Stimulated activated effector memory CD8-positive, alpha-beta T cell treated with anti-CD3 and anti-CD28 coated beads, Interleukin-12 subunit alpha, Interleukin-12 subunit beta, amount 100 ng/mL, for 72 hours (primary cell): ENCODE data around the gene ADRM1.
A peak's percentile ranks its signal among the peaks of the same experiment; 100 is the strongest.

ENCODE experiments used
- ATAC-seq: fragments of 150-1000 bp; cut with Tn5 transposase; 2 replicates; pipeline ENCODE4 v1.10.0; 2021
- DNase-seq, 2 donors: peaks; one replicate each; pipeline ENCODE4 v3.0.0; 2021 to 2022; ENCODE audit warnings: low spot score in 2 of 2
- H3K27ac Mint-ChIP-seq: one replicate; pipeline ENCODE4 v1.8.0; 2022; ENCODE audit warnings: mild to moderate bottlenecking, mixed read lengths
- H3K36me3 Mint-ChIP-seq: one replicate; pipeline ENCODE4 v1.8.0; 2022; ENCODE audit warnings: mild to moderate bottlenecking, mixed read lengths
- H3K4me1 Mint-ChIP-seq: one replicate; pipeline ENCODE4 v1.8.0; 2022; ENCODE audit warnings: mixed read lengths
- H3K4me3 Mint-ChIP-seq: one replicate; pipeline ENCODE4 v1.8.0; 2022; ENCODE audit warnings: mild to moderate bottlenecking, mixed read lengths
- H3K9me3 Mint-ChIP-seq: one replicate; pipeline ENCODE4 v1.8.0; 2022; ENCODE audit warnings: mixed read lengths

Gene ADRM1

GRCh38 chr20:62302341-62303061, at the start of gene ADRM1:
TSS of gene ADRM1 (plus strand) at chr20:62302997. CDS start at chr20:62303569, 572 bp downstream.
- H3K36me3 Mint-ChIP-seq = peaks cover 54% of the 10 kb centered on the region
- DNase-seq = peak; percentile 98
- H3K4me3 Mint-ChIP-seq = peak within 1 kb of the TSS; percentile 92
- peaks cover 43% of the 10 kb centered on the region for H3K4me1 Mint-ChIP-seq
- no peaks in the 10 kb centered on the region for H3K9me3 Mint-ChIP-seq
- ATAC-seq = peak; percentile 91
- H3K27ac Mint-ChIP-seq = peak within 1 kb of the TSS; percentile 99

- no peak for DNase-seq
- no peak for ATAC-seq
- H3K36me3 Mint-ChIP-seq = peaks cover 20% of the 10 kb centered on the region
- H3K27ac Mint-ChIP-seq = peak overlapping the region; percentile 21
- H3K9me3 Mint-ChIP-seq = no peaks in the 10 kb centered on the region
- H3K4me1 Mint-ChIP-seq = peaks cover 29% of the 10 kb centered on the region
- no peak overlapping the region for H3K4me3 Mint-ChIP-seq
These were observed 49.4 kb upstream of the ADRM1 start for GRCh38 chr20:62253398-62253797.

- H3K27ac Mint-ChIP-seq = peak overlapping the region; percentile 17
- H3K4me3 Mint-ChIP-seq = no peak overlapping the region
- peaks cover 29% of the 10 kb centered on the region for H3K4me1 Mint-ChIP-seq
- peaks cover 20% of the 10 kb centered on the region for H3K36me3 Mint-ChIP-seq
- H3K9me3 Mint-ChIP-seq = no peaks in the 10 kb centered on the region
- ATAC-seq (no peak), DNase-seq (no peak)
These were observed 48.6 kb upstream of the ADRM1 start for GRCh38 chr20:62254021-62254724.

GRCh38 chr20:62255976-62256375, 46.8 kb upstream of the ADRM1 start:
- peaks cover 38% of the 10 kb centered on the region for H3K36me3 Mint-ChIP-seq
- ATAC-seq (no peak), DNase-seq (no peak)
- H3K4me3 Mint-ChIP-seq = no peak overlapping the region
- no peaks in the 10 kb centered on the region for H3K9me3 Mint-ChIP-seq
- H3K27ac Mint-ChIP-seq = peak overlapping the region; percentile 36
- peaks cover 21% of the 10 kb centered on the region for H3K4me1 Mint-ChIP-seq

GRCh38 chr20:62258499-62259293, 44.1 kb upstream of the ADRM1 start:
- ATAC-seq (no peak), DNase-seq (no peak)
- H3K27ac Mint-ChIP-seq = no peak overlapping the region
- H3K4me1 Mint-ChIP-seq = peaks cover 6% of the 10 kb centered on the region
- H3K36me3 Mint-ChIP-seq = peaks cover 57% of the 10 kb centered on the region
- no peak overlapping the region for H3K4me3 Mint-ChIP-seq
- no peaks in the 10 kb centered on the region for H3K9me3 Mint-ChIP-seq

GRCh38 chr20:62259294-62259565, 43.6 kb upstream of the ADRM1 start:
- no peak overlapping the region for H3K4me3 Mint-ChIP-seq
- no peak overlapping the region for H3K27ac Mint-ChIP-seq
- DNase-seq (no peak), ATAC-seq (no peak)
- peaks cover 2% of the 10 kb centered on the region for H3K4me1 Mint-ChIP-seq
- peaks cover 61% of the 10 kb centered on the region for H3K36me3 Mint-ChIP-seq
- H3K9me3 Mint-ChIP-seq = no peaks in the 10 kb centered on the region

GRCh38 chr20:62262064-62262463, 40.7 kb upstream of the ADRM1 start:
- DNase-seq = no peak
- H3K4me3 Mint-ChIP-seq = no peak overlapping the region
- H3K9me3 Mint-ChIP-seq = no peaks in the 10 kb centered on the region
- H3K4me1 Mint-ChIP-seq = no peaks in the 10 kb centered on the region
- H3K36me3 Mint-ChIP-seq = peaks cover 64% of the 10 kb centered on the region
- no peak overlapping the region for H3K27ac Mint-ChIP-seq
- no peak for ATAC-seq

- Mint-ChIP-seq H3K4me1 (no peaks in the 10 kb centered on the region), H3K27ac (no peak overlapping the region), H3K4me3 (no peak overlapping the region), H3K9me3 (no peaks in the 10 kb centered on the region), H3K36me3 (peaks cover 59% of the 10 kb centered on the region)
- ATAC-seq (no peak), DNase-seq (no peak)
These were observed 39.4 kb upstream of the ADRM1 start for GRCh38 chr20:62263396-62263795.

- ATAC-seq = no peak
- H3K9me3 Mint-ChIP-seq = no peaks in the 10 kb centered on the region
- H3K4me1 Mint-ChIP-seq = no peaks in the 10 kb centered on the region
- H3K36me3 Mint-ChIP-seq = peaks cover 56% of the 10 kb centered on the region
- H3K4me3 Mint-ChIP-seq = no peak overlapping the region
- no peak overlapping the region for H3K27ac Mint-ChIP-seq
- no peak for DNase-seq
These were observed 37.4 kb upstream of the ADRM1 start for GRCh38 chr20:62265365-62265764.

- no peak for ATAC-seq
These were observed 36.5 kb upstream of the ADRM1 start for GRCh38 chr20:62266340-62266739.

GRCh38 chr20:62266851-62267250, 35.9 kb upstream of the ADRM1 start:
- no peak overlapping the region for H3K27ac Mint-ChIP-seq

More at GRCh38 chr20:62266340-62266739, 36.5 kb upstream of the ADRM1 start:
- Mint-ChIP-seq H3K9me3 (no peaks in the 10 kb centered on the region), H3K4me1 (no peaks in the 10 kb centered on the region), H3K4me3 (no peak overlapping the region), H3K27ac (no peak overlapping the region), H3K36me3 (peaks cover 46% of the 10 kb centered on the region)
- DNase-seq = no peak

GRCh38 chr20:62267543-62267942, 35.3 kb upstream of the ADRM1 start:
- H3K36me3 Mint-ChIP-seq = peaks cover 42% of the 10 kb centered on the region
- no peaks in the 10 kb centered on the region for H3K9me3 Mint-ChIP-seq
- H3K27ac Mint-ChIP-seq = no peak overlapping the region
- ATAC-seq (no peak), DNase-seq (no peak)
- no peaks in the 10 kb centered on the region for H3K4me1 Mint-ChIP-seq
- H3K4me3 Mint-ChIP-seq = no peak overlapping the region

More at GRCh38 chr20:62266851-62267250, 35.9 kb upstream of the ADRM1 start:
- Mint-ChIP-seq H3K36me3 (peaks cover 42% of the 10 kb centered on the region), H3K4me1 (no peaks in the 10 kb centered on the region), H3K4me3 (no peak overlapping the region), H3K9me3 (no peaks in the 10 kb centered on the region)
- DNase-seq (no peak), ATAC-seq (no peak)

- DNase-seq = no peak
- Mint-ChIP-seq H3K4me3 (no peak overlapping the region), H3K27ac (no peak overlapping the region), H3K4me1 (no peaks in the 10 kb centered on the region), H3K9me3 (no peaks in the 10 kb centered on the region), H3K36me3 (peaks cover 46% of the 10 kb centered on the region)
- ATAC-seq = no peak
These were observed 34.4 kb upstream of the ADRM1 start for GRCh38 chr20:62268228-62268900.

GRCh38 chr20:62269378-62269777, 33.4 kb upstream of the ADRM1 start:
- H3K27ac Mint-ChIP-seq = peak overlapping the region; percentile 52
- H3K4me1 Mint-ChIP-seq = no peaks in the 10 kb centered on the region
- H3K9me3 Mint-ChIP-seq = no peaks in the 10 kb centered on the region
- ATAC-seq (no peak), DNase-seq (no peak)
- peaks cover 39% of the 10 kb centered on the region for H3K36me3 Mint-ChIP-seq
- no peak overlapping the region for H3K4me3 Mint-ChIP-seq

- Mint-ChIP-seq H3K27ac (peak overlapping the region; percentile 52), H3K36me3 (peaks cover 34% of the 10 kb centered on the region), H3K4me3 (no peak overlapping the region), H3K9me3 (no peaks in the 10 kb centered on the region), H3K4me1 (no peaks in the 10 kb centered on the region)
- ATAC-seq (no peak), DNase-seq (no peak)
These were observed 32.9 kb upstream of the ADRM1 start for GRCh38 chr20:62269871-62270270.
